MM.1S (cell line): ENCODE measurements around the gene TCF20.

Source experiments
- DNase-seq: peaks from one replicate; pipeline ENCODE4 v3.0.0-alpha.2; 2015
- H2AFZ ChIP-seq: fragments of 300-600 bp; sonication (generic); 2 replicates; pipeline ENCODE4 v1.6.0; 2016; ENCODE audit warnings: antibody characterized with exemption, low read length
- H3F3A ChIP-seq: fragments of 300-600 bp; sonication (generic); 2 replicates; pipeline ENCODE4 v1.6.1; 2016; ENCODE audit warnings: mild to moderate bottlenecking, antibody characterized with exemption, low read length, moderate library complexity, mixed read lengths; ENCODE audit not compliant: insufficient read depth
- H3K27ac ChIP-seq: fragments of 300-600 bp; sonication (generic); 2 replicates; pipeline ENCODE4 v1.5.1; 2016; ENCODE audit warnings: mild to moderate bottlenecking, low read length
- H3K27me3 ChIP-seq: fragments of 300-600 bp; sonication (generic); replicated peaks from 2 replicates; pipeline ENCODE4 v1.6.0; 2016; ENCODE audit warnings: low read length; ENCODE audit not compliant: insufficient read depth
- H3K36me3 ChIP-seq: fragments of 300-600 bp; sonication (generic); replicated peaks from 2 replicates; pipeline ENCODE4 v1.6.1; 2016; ENCODE audit warnings: mild to moderate bottlenecking, low read length, mixed read lengths; ENCODE audit not compliant: insufficient read depth
- H3K4me1 ChIP-seq: fragments of 300-600 bp; sonication (generic); 2 replicates; pipeline ENCODE4 v1.6.1; 2016; ENCODE audit warnings: low read length, mixed read lengths
- H3K4me2 ChIP-seq: fragments of 300-600 bp; sonication (generic); 2 replicates; pipeline ENCODE4 v1.6.0; 2016; ENCODE audit warnings: low read depth, low read length
- H3K4me3 ChIP-seq: fragments of 300-600 bp; sonication (generic); 2 replicates; pipeline ENCODE4 v1.5.1; 2016; ENCODE audit warnings: low read length, mixed read lengths
- H3K79me2 ChIP-seq: fragments of 300-600 bp; sonication (generic); 2 replicates; pipeline ENCODE4 v1.6.1; 2016; ENCODE audit warnings: mixed run types, low read length, mixed read lengths
- H3K9ac ChIP-seq: fragments of 300-600 bp; sonication (generic); 2 replicates; pipeline ENCODE4 v1.6.1; 2016; ENCODE audit warnings: low read length, mixed read lengths
- H3K9me2 ChIP-seq: fragments of 300-600 bp; sonication (generic); replicated peaks from 2 replicates; pipeline ENCODE4 v1.6.1; 2016; ENCODE audit warnings: mild to moderate bottlenecking, low read length, mixed read lengths; ENCODE audit not compliant: insufficient read depth
- H3K9me3 ChIP-seq: fragments of 300-600 bp; sonication (generic); replicated peaks from 2 replicates; pipeline ENCODE4 v1.6.1; 2016; ENCODE audit warnings: mild to moderate bottlenecking, low read length, mixed read lengths; ENCODE audit not compliant: insufficient read depth
- H4K20me1 ChIP-seq: fragments of 300-600 bp; sonication (generic); 2 replicates; pipeline ENCODE4 v1.6.1; 2016; ENCODE audit warnings: mild to moderate bottlenecking, low read length, moderate library complexity, mixed read lengths; ENCODE audit not compliant: insufficient read depth
- EZH2 ChIP-seq: fragments of 300-600 bp; sonication (generic); optimal IDR thresholded peaks from 2 replicates; pipeline ENCODE3; 2017; ENCODE audit warnings: low read depth, mild to moderate bottlenecking, antibody characterized with exemption, low read length, mixed read lengths
- EZH2phosphoT487 ChIP-seq: fragments of 300-600 bp; sonication (generic); IDR thresholded peaks from 2 replicates; pipeline ENCODE4 v1.6.1; 2018; ENCODE audit warnings: antibody characterized with exemption, low read length
- TF ChIP-seq, protein P1 (sequence below): fragments of 300-600 bp; sonication (generic); IDR thresholded peaks from 2 replicates; pipeline ENCODE4 v1.5.1; 2016; ENCODE audit warnings: antibody characterized with exemption, low read length, mixed read lengths

Gene TCF20

DNA sequence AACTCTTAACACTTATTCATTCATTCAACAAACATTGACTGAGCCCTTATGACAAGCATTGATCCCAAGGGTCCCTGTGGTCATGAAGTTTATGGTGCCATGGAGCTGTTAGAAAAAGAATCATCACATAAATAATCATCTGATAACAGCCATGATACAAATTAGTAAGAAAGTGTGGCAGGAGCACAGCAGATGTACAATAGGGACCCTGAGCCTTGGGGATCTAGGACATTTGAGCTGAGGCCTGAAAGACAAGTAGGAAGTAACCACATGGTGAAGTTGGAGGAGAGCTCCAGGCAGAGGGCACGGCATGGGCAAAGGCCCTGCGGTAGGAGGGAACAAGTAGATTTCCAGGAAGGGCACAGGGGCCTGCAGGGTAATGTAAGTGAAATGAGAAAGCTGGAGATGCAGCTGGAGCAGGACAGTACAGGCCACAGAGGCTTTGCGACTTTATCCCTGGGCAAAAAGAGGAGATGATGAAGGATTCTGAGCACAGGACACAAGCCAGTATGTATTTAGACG, 6.8 kb upstream of the TCF20 start:
- no peak overlapping the region for H3K27ac ChIP-seq
- H3F3A ChIP-seq = peaks cover 8% of the 10 kb centered on the region; the same call in 1 of the 2 replicates
- no peaks in the 10 kb centered on the region for H4K20me1 ChIP-seq
- H3K9ac ChIP-seq = no peak overlapping the region
- DNase-seq = no peak
- H3K4me2 ChIP-seq = peak overlapping the region; percentile 48
- H2AFZ ChIP-seq = no peak overlapping the region
- no peak for TF ChIP-seq EZH2
- TF ChIP-seq EZH2phosphoT487 = no peak
- TF ChIP-seq, protein P1, sequence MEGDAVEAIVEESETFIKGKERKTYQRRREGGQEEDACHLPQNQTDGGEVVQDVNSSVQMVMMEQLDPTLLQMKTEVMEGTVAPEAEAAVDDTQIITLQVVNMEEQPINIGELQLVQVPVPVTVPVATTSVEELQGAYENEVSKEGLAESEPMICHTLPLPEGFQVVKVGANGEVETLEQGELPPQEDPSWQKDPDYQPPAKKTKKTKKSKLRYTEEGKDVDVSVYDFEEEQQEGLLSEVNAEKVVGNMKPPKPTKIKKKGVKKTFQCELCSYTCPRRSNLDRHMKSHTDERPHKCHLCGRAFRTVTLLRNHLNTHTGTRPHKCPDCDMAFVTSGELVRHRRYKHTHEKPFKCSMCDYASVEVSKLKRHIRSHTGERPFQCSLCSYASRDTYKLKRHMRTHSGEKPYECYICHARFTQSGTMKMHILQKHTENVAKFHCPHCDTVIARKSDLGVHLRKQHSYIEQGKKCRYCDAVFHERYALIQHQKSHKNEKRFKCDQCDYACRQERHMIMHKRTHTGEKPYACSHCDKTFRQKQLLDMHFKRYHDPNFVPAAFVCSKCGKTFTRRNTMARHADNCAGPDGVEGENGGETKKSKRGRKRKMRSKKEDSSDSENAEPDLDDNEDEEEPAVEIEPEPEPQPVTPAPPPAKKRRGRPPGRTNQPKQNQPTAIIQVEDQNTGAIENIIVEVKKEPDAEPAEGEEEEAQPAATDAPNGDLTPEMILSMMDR = no peak
- H3K36me3 ChIP-seq = no peaks in the 10 kb centered on the region
- H3K9me2 ChIP-seq = no peaks in the 10 kb centered on the region
- H3K4me1 ChIP-seq = peaks cover 19% of the 10 kb centered on the region
- no peaks in the 10 kb centered on the region for H3K9me3 ChIP-seq
- no peak overlapping the region for H3K4me3 ChIP-seq
- no peaks in the 10 kb centered on the region for H3K79me2 ChIP-seq
- peaks cover 7% of the 10 kb centered on the region for H3K27me3 ChIP-seq

DNA sequence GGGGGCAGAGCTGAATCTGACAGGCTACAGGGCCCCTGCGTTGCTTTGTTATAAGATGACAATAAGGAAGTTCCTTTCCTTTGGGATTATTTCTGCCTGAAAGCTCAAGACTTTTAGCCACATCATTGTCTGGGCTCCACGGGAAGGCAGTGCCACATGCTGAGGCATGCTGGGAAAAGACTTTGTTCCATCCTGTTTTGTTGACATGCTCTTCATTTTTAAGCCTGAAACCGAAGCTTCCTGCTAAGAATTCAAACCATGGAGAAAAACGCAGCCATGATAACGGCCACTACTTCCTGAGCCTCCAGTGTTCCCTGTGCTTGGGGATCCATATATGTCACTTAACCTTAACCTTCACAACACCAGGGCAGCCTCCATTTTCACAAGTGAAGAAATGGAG, 5.5 kb upstream of the TCF20 start:
- Histone ChIP-seq H2AFZ (no peak overlapping the region), H3F3A (peaks cover 8% of the 10 kb centered on the region; the same call in 1 of the 2 replicates), H3K36me3 (no peaks in the 10 kb centered on the region), H3K4me1 (peaks cover 22% of the 10 kb centered on the region), H3K4me2 (no peak overlapping the region), H3K27ac (no peak overlapping the region), H3K27me3 (no peaks in the 10 kb centered on the region), H3K9ac (no peak overlapping the region), H3K9me2 (no peaks in the 10 kb centered on the region), H3K79me2 (peaks cover 8% of the 10 kb centered on the region), H3K9me3 (no peaks in the 10 kb centered on the region), H3K4me3 (no peak overlapping the region), H4K20me1 (no peaks in the 10 kb centered on the region)
- no peak for DNase-seq
- TF ChIP-seq, protein P1 = no peak
- TF ChIP-seq EZH2 = no peak
- TF ChIP-seq EZH2phosphoT487 = no peak

DNA sequence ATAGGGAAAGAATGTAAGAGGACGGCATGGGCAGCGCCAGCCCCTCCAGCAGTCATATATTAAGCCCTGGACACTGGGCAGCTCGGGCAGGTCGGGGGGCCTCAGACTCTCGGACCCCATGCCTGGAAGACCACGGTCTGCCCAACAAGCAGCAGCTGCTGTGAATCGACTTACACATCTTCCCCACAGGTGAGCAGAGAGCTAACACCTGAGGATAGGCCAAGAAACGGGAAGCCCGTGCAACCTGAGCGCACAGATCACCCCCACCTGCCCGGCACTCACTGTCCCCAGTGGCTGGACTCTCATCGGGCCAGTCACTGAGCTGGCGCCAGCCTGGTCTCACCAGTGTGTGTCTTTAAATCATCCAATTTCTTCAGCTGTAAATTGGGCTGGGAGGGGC, 4.7 kb upstream of the TCF20 start:
- Histone ChIP-seq H3K36me3 (no peaks in the 10 kb centered on the region), H3K79me2 (peaks cover 11% of the 10 kb centered on the region), H3K9me3 (no peaks in the 10 kb centered on the region), H3K4me3 (no peak overlapping the region), H3K9me2 (no peaks in the 10 kb centered on the region), H3K4me2 (no peak overlapping the region), H3K27me3 (no peaks in the 10 kb centered on the region), H3F3A (peaks cover 8% of the 10 kb centered on the region; the same call in 1 of the 2 replicates), H4K20me1 (no peaks in the 10 kb centered on the region), H3K27ac (no peak overlapping the region), H3K4me1 (peaks cover 24% of the 10 kb centered on the region), H2AFZ (no peak overlapping the region), H3K9ac (no peak overlapping the region)
- TF ChIP-seq EZH2phosphoT487 = no peak
- no peak for TF ChIP-seq EZH2
- TF ChIP-seq, protein P1 = no peak
- DNase-seq = no peak
